Activated CD4-positive, alpha-beta T cell treated with anti-CD3 and anti-CD28 coated beads, Interleukin-2, Interleukin-4, amounts not matched to agents 100 ng/mL and 50 ng/mL, durations not matched to agents 16 hours and 8 hours (primary cell): ENCODE data around the gene GATAD2B.

Source experiments
- DNase-seq: peaks from one replicate; pipeline ENCODE4 v3.0.0-alpha.2; 2020; ENCODE audit warnings: low spot score

Gene GATAD2B

GRCh38 chr1:153922972-153923925 lies at the start of gene GATAD2B:
Gene GATAD2B, minus strand, starts transcription at chr1:153922972. Its CDS starts 94,625 bp downstream, at chr1:153828347.
- DNase-seq, result peak; percentile 100

GRCh38 chr1:153970346-153970745 lies 47.6 kb upstream of the GATAD2B start:
- DNase-seq, result no peak

GRCh38 chr1:153968972-153969371 lies 46.2 kb upstream of the GATAD2B start:
- DNase-seq, result no peak

- DNase-seq, result no peak
These were observed 45.6 kb upstream of the GATAD2B start for GRCh38 chr1:153968408-153968807.

- no peak for DNase-seq
These were observed 45.2 kb upstream of the GATAD2B start for GRCh38 chr1:153968000-153968363.

GRCh38 chr1:153967107-153967999 lies 44.6 kb upstream of the GATAD2B start, which contains the start of gene CREB3L4:
Gene CREB3L4, plus strand, starts transcription at chr1:153967902. Its CDS starts 624 bp downstream, at chr1:153968526.
- peak; percentile 93 for DNase-seq

GRCh38 chr1:153963850-153964331 lies 41.1 kb upstream of the GATAD2B start:
- no peak for DNase-seq

- peak; percentile 97 for DNase-seq
These were observed 40.5 kb upstream of the GATAD2B start, which contains the start of gene SLC39A1 for GRCh38 chr1:153963030-153963849. Gene SLC39A1, minus strand, starts transcription at chr1:153963537. Its CDS starts 822 bp downstream, at chr1:153962715.

- no peak for DNase-seq
These were observed 39.6 kb upstream of the GATAD2B start for GRCh38 chr1:153962088-153963029.

GRCh38 chr1:153961421-153961820 lies 38.6 kb upstream of the GATAD2B start:
- no peak for DNase-seq

- no peak for DNase-seq
These were observed 37.4 kb upstream of the GATAD2B start for GRCh38 chr1:153960206-153960605.

- no peak for DNase-seq
These were observed 36.7 kb upstream of the GATAD2B start for GRCh38 chr1:153959454-153959853.

- no peak for DNase-seq
These were observed 36.1 kb upstream of the GATAD2B start for GRCh38 chr1:153958961-153959260.

- DNase-seq, result peak; percentile 99
These were observed 35.6 kb upstream of the GATAD2B start, which contains the start of gene CRTC2 for GRCh38 chr1:153958111-153958960. Gene CRTC2, minus strand, starts transcription at chr1:153958612. Its CDS starts 115 bp downstream, at chr1:153958497.

- peak; percentile 46 for DNase-seq
These were observed 35.0 kb upstream of the GATAD2B start for GRCh38 chr1:153957744-153958110.

- no peak for DNase-seq
These were observed 34.4 kb upstream of the GATAD2B start for GRCh38 chr1:153956997-153957715.

- DNase-seq, result no peak
These were observed 32.1 kb upstream of the GATAD2B start for GRCh38 chr1:153954826-153955225.

- DNase-seq, result no peak
These were observed 31.1 kb upstream of the GATAD2B start for GRCh38 chr1:153953859-153954365.
